Thyroid gland (tissue), 4 donors: ENCODE data around the gene GRPEL1. TPM values are rescaled to one million over a fixed set of nuclear protein-coding genes. Genes with fewer than 3 reads are reported as not detected.

Source experiments
- DNase-seq, 2 donors: peaks; one replicate each; pipeline ENCODE4 v3.0.0-alpha.2; 2019
- H3K27ac ChIP-seq, 3 donors: fragments of 200-600 bp; sonication (generic); 1 replicate in 2 of 3; 2 replicates in 1 of 3; pipeline ENCODE4 v1.5.1; 2016 to 2019; ENCODE audit warnings: mild to moderate bottlenecking in 1 of 3, moderate library complexity in 1 of 3
- H3K27me3 ChIP-seq: fragments of 200-600 bp; sonication (generic); one replicate; pipeline ENCODE4 v1.5.1; 2019
- H3K36me3 ChIP-seq, 2 donors: fragments of 200-600 bp; sonication (generic); one replicate each; pipeline ENCODE4 v1.5.1; 2016 to 2019
- H3K4me1 ChIP-seq, 2 donors: fragments of 200-600 bp; sonication (generic); one replicate each; pipeline ENCODE4 v1.5.1; 2017 to 2019
- H3K4me3 ChIP-seq, 3 donors: fragments of 200-600 bp; sonication (generic); replicated peaks in 1 of 3; 1 replicate in 2 of 3; 2 replicates in 1 of 3; pipeline ENCODE4 v1.5.1; 2016; ENCODE audit warnings: mild to moderate bottlenecking in 1 of 3
- H3K9me3 ChIP-seq: fragments of 200-600 bp; sonication (generic); one replicate; pipeline ENCODE4 v1.5.1; 2017
- POLR2A ChIP-seq, 2 donors: fragments of 450-650 bp; IDR thresholded peaks; one replicate each; pipeline ENCODE4 v1.6.1; 2017; ENCODE audit warnings: antibody characterized with exemption in 2 of 2, mild to moderate bottlenecking in 2 of 2, moderate library complexity in 1 of 2
- WGBS, 2 donors: methylation state at CpG; one replicate each; pipeline ENCODE4 v1.1.5; 2017; 5-methylcytosine and 5-hydroxymethylcytosine counted together
- intact Hi-C: fragments of 100-400 bp; cut with DNase I; formaldehyde crosslinking; loops from one replicate; pipeline ENCODE4 v1.15.1; 2023
- total RNA-seq, 4 donors: library from RNA; depleted of rRNA; stranded (reverse); fragments of >200 nt; gene quantifications; one replicate each; pipeline ENCODE4 v1.2.3, GENCODE V29; 2016
- TF ChIP-seq, protein P1 (sequence below), 6 experiments: fragments of 200-600 bp in 3 of 6; fragments of 450-650 bp in 3 of 6; sonication (generic) in 3 of 6; IDR thresholded peaks; one replicate each; pipeline ENCODE4 v1.5.1; 2016 to 2019; ENCODE audit warnings: antibody characterized with exemption in 6 of 6, mild to moderate bottlenecking in 2 of 6, inconsistent platforms in 1 of 6, moderate library complexity in 1 of 6

The GRPEL1 gene
- total RNA-seq, 4 donors from 2014 or later: 13.4 to 21.9 (median 17.5) TPM

DNA sequence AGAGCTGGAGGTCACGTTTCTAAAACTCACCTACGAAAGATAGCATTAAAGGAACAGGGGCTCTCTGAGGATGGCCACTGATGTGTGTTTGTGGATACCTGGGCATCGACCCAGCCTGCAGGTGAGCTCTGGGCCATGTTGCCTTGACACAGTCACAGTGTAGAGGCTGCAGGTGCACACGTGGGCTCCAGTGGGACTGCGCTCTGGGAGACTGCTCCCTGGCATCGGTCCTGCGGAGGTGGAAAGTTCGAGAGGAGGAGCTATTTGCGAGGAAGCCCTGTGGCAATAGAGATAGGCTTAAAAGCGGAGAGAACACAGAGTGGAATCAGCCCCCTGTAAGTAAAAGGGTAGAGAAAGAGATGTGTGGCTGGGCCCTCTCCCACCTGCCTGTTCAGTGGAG lies 37.0 kb downstream of the GRPEL1 start:
- H3K36me3 ChIP-seq: peaks cover 16 to 21% of the 10 kb centered on the region in 2 donors

DNA sequence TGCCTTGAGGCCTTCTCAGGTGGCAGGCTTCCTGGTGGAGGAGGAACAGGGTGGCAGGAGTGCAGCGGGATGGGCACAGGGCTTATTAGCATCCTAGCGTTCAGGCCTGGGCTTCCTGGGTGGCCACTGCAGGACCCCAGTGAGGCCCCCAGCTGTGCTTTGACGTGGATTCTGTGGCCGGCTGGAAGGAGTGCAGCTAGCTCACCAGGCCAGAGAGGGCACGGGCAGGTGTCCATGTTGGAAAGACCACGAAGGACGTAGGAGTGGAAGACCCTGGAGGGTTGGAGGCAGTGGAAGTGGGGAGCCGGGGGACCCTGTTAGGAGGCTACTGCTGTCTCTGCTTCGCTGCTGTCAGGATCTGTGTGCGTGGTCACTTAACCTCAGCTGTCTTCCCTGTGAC lies 37.9 kb downstream of the GRPEL1 start:
- Histone ChIP-seq H3K4me3 (no peak overlapping the region), H3K4me1 (no peaks in the 10 kb centered on the region), H3K36me3 (peaks cover 16 to 25% of the 10 kb centered on the region in 2 donors), H3K9me3 (no peaks in the 10 kb centered on the region), H3K27ac (no peak overlapping the region), H3K27me3 (no peaks in the 10 kb centered on the region)
- 94 to 95% methylated on average over 10 of the region's 10 CpGs for WGBS, 2 donors
- no peak for DNase-seq
- intact Hi-C loops: loop anchor here (5.0 kb wide), 1 partner anchor 42 kb away; no protein-coding TSS in a partner anchor
- TF ChIP-seq, protein P1, sequence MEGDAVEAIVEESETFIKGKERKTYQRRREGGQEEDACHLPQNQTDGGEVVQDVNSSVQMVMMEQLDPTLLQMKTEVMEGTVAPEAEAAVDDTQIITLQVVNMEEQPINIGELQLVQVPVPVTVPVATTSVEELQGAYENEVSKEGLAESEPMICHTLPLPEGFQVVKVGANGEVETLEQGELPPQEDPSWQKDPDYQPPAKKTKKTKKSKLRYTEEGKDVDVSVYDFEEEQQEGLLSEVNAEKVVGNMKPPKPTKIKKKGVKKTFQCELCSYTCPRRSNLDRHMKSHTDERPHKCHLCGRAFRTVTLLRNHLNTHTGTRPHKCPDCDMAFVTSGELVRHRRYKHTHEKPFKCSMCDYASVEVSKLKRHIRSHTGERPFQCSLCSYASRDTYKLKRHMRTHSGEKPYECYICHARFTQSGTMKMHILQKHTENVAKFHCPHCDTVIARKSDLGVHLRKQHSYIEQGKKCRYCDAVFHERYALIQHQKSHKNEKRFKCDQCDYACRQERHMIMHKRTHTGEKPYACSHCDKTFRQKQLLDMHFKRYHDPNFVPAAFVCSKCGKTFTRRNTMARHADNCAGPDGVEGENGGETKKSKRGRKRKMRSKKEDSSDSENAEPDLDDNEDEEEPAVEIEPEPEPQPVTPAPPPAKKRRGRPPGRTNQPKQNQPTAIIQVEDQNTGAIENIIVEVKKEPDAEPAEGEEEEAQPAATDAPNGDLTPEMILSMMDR (IDR thresholded peaks at IDR 0.05): no peak
- no peak for TF ChIP-seq POLR2A (IDR thresholded peaks at IDR 0.05)

More for the DNA sequence above, 37.0 kb downstream of the GRPEL1 start:
- Histone ChIP-seq H3K4me1 (no peaks in the 10 kb centered on the region), H3K4me3 (no peak overlapping the region), H3K9me3 (no peaks in the 10 kb centered on the region), H3K27me3 (no peaks in the 10 kb centered on the region), H3K27ac (no peak overlapping the region)
- WGBS, 2 donors: 93 to 94% methylated on average over 10 of the region's 10 CpGs
- intact Hi-C loops: loop anchor here (5.0 kb wide), 1 partner anchor 41 kb away; no protein-coding TSS in a partner anchor
- no peak for DNase-seq
- no peak for TF ChIP-seq POLR2A (IDR thresholded peaks at IDR 0.05)
- TF ChIP-seq, protein P1 (IDR thresholded peaks at IDR 0.05): no peak

DNA sequence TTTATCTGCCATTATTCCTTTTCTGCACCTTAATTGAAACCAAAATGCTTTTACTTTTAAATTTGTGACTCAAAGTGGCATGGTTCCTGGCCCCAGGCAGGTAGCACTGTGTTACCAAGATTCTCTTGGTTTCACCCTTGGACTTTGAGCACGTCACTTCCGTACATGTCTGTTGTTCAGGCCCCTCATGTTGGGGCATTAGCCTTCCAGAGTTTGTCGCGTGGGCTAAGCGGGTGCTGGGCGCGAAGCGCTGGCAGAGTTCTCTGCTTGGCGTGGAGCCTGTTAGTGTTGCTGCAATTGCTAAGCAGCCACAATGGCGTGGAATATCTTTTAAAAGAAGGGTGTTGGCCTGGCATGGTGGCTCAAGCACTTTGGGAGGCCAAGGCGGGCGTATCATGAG lies 38.7 kb downstream of the GRPEL1 start:
- TF ChIP-seq, protein P1 (IDR thresholded peaks at IDR 0.05): no peak
- Histone ChIP-seq H3K27ac (no peak overlapping the region), H3K4me3 (no peak overlapping the region), H3K36me3 (peaks cover 16 to 25% of the 10 kb centered on the region in 2 donors), H3K27me3 (no peaks in the 10 kb centered on the region), H3K9me3 (no peaks in the 10 kb centered on the region), H3K4me1 (no peaks in the 10 kb centered on the region)
- no peak for DNase-seq
- 93 to 95% methylated on average over 12 of the region's 12 CpGs for WGBS, 2 donors
- intact Hi-C loops: no loop called here

DNA sequence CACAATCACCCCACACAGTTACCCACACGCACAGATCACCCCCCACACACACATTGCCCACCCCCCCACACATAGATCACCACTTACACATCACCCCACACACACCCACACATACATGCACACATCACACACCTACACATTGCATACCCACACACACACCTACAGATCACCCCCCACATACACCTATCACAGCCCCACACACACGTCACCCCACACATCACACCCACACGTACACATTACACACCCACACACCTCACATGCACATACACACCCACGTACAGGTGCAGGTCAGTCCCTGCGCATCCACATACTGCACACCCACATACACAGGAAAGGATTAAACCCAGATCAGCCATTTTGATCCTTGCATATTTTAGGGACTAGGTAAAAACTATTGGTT lies 40.0 kb downstream of the GRPEL1 start:
- peaks cover 16 to 25% of the 10 kb centered on the region in 2 donors for H3K36me3 ChIP-seq
- no peaks in the 10 kb centered on the region for H3K9me3 ChIP-seq
- intact Hi-C loops: no loop called here
- no peak overlapping the region for H3K4me3 ChIP-seq
- H3K27me3 ChIP-seq: no peaks in the 10 kb centered on the region
- no peak overlapping the region for H3K27ac ChIP-seq
- no peak for DNase-seq
- H3K4me1 ChIP-seq: no peaks in the 10 kb centered on the region
- 78 to 87% methylated on average over 5 of the region's 5 CpGs for WGBS, 2 donors
- no peak for TF ChIP-seq POLR2A (IDR thresholded peaks at IDR 0.05)
- TF ChIP-seq, protein P1 (IDR thresholded peaks at IDR 0.05): no peak

DNA sequence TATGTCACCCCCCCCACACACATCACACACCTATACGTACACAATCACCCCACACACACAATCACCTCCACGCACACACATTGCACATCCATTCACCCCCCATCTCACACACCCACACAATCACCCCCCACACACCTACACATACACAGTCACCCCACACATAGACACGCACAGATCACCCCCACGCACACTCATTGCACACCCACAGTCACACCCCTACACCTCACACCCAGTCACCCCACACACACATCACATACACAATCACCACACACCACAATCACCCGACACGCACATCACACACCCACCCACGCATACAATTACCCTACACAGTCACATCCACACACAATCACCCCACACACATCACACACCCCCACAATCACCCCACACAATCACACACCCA lies 40.6 kb downstream of the GRPEL1 start:
- Histone ChIP-seq H3K4me3 (no peak overlapping the region), H3K27ac (no peak overlapping the region), H3K36me3 (peaks cover 16 to 22% of the 10 kb centered on the region in 2 donors), H3K27me3 (no peaks in the 10 kb centered on the region), H3K9me3 (no peaks in the 10 kb centered on the region), H3K4me1 (no peaks in the 10 kb centered on the region)
- no peak for DNase-seq
- TF ChIP-seq, protein P1 (IDR thresholded peaks at IDR 0.05): no peak
- TF ChIP-seq POLR2A (IDR thresholded peaks at IDR 0.05): no peak
- intact Hi-C loops: no loop called here
- 96 to 97% methylated on average over 7 of the region's 7 CpGs for WGBS, 2 donors
